Stimulated activated CD4-positive, alpha-beta T cell treated with anti-CD3 and anti-CD28 coated beads, Interleukin-12 subunit alpha, Interleukin-12 subunit beta, amount 100 ng/mL, for 24 hours (primary cell): ENCODE results near the gene NCMAP.
"Not testable (repeated sequence)": the region's sequence is repeated elsewhere in the genome, so short reads cannot be mapped to it uniquely, and the experiment has no call there.

Source experiments
- DNase-seq, 2 experiments: peaks; one replicate each; pipeline ENCODE4 v3.0.0-alpha.2; 2020; ENCODE audit warnings: low read depth in 2 of 2

Gene NCMAP, protein sequence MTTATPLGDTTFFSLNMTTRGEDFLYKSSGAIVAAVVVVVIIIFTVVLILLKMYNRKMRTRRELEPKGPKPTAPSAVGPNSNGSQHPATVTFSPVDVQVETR

DNA sequence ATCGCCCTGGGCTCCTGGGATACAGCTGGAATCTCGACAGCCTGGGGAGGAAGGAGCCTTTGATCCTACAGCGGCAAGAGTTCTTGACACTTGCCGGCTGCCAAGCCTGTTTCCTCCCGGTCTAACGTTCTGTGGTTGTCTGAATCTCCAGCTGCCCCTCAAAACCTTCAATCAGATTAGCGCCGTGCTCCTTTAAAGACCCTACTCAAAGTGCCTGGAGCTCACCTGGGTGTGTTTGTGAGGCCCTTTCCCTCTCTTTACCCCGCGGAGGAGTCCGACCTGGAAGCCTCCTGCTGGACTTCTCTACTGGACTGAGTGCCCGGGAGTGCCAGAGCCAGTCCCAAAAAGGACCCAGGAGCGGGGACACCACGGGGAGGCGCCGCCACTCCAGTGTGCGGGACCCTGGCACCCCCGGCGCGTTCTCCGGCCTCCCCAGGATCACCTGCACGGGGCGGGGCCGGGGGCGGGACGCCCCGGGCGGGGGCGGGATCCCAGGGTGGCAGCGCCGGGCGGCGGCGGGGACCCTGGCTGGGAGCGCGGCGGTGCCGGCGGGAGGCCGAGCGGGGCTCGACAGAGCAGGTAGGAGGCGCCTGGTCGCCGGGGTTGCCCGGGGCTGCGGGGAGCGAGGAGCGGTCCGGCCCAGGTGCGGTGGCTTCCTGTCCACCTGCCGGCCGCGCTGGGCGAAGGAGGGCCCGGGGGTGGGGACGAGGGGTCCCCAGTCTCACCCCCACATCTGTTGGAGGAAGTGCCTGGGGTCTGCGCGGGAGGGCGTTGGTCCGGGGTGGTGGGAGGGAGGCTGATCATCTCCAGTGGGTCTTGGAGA, at the start of gene NCMAP:
TSS of gene NCMAP (plus strand) at position 497 of the 823 bp plus-strand sequence. CDS start 39,344 bp downstream, outside the sequence.
- DNase-seq = peak in 1 of 2 experiments; percentile 41

DNA sequence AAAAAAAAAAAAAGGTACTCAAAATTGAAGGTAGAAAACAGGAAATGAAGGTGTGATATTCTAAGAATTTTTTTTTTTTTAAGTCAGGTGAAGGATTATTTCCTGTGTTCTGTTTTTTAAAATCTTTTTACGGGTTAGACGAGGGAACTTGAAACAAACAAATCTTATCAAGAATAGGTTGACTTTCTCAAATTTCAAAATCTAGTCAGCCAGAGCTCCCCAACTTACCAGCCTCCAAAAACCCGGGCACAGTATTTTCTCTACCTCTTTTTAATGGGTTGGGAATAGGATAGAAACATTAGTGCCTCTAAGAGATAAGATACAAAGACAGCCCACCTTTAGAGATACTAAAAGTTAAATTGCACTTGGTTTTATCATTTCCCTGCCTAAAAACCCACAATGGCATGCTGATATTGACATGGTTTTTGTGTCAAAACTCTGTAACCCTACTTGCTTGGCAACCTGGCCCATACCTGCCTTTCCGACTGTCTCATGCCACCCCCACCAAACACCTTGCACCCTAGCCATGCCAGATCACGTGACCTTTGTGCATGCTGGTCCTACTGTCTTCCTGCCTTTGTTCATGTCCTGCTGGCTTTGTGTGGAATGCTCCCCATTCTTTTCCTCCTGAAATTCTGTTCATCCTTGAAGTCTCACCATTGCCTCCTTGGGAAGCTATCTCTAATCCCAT, 49.1 kb upstream of the NCMAP start:
- DNase-seq = no peak

DNA sequence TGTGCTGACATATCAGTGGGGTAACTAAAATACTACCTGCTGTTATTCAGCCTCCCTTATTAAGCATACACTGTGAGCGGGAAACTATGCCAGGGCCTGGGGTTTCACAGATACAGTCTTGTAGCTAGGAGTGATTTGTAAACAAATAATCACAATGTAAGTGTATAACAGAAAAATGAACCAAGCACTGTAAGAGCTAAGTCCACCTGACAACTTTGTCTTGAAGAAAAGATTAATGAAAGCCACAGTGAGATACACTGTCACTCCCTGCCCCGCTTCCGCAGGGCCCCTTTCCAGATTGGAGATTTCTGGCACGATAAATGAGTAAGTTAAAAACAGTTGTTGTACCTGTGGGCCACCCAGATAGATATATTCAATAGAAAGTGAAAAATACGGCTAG, 48.5 kb upstream of the NCMAP start:
- no peak for DNase-seq

DNA sequence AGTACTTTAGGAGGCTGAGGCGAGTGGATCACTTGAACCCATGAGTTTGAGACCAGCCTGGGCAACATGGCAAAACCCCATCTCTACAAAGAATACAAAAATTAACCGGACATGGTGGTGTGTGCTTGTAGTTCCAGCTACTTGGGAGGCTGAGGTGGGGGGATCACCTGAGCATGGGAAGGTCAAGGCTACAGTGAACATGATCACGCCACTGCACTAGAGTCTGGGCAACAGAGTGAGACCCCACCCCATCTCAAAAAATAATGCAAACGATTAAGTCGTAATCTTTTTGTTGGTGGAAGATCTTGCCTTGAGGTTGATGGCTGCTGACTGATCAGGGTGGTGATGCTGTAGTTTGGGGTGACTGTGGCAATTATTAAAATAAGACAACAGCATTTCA, 47.0 kb upstream of the NCMAP start:
- DNase-seq = no peak

DNA sequence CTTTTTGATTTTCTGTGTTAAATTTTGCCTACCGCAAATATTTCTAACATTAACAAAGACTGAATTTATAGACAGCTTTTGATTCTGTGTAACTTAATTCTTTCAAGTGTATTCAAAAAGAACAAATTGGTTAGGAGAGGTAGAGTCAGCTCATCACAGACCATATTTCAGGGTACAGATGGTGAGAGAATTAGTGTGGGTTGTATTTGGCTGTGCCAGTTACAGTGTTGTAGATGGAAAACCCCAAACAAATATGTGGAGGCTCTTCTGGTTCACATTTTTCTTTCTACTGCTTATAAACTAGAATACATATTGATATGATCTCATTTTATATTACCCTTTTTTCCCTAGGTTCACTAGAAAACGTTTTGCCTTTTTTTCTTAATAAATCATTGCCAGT, 42.2 kb upstream of the NCMAP start:
- no peak for DNase-seq

DNA sequence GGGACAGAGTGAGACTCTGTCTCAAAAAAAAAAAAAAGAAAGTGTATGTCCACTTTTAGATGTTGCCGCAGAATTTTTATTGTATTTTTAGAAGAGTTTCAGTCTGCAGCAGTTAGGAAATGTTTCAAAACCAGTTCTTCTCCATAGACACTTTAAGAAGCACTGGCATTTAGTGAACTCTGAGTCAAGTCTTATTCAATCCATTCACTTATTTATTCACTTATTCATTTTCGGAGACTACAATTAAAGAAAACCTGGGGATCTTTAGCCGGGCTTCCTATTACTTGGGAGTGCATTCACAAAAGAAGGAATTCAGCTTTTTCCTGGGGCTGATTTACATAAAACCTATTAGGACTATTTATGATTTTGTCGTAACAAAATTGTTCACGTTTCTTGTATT, 40.9 kb upstream of the NCMAP start:
- DNase-seq = no peak

DNA sequence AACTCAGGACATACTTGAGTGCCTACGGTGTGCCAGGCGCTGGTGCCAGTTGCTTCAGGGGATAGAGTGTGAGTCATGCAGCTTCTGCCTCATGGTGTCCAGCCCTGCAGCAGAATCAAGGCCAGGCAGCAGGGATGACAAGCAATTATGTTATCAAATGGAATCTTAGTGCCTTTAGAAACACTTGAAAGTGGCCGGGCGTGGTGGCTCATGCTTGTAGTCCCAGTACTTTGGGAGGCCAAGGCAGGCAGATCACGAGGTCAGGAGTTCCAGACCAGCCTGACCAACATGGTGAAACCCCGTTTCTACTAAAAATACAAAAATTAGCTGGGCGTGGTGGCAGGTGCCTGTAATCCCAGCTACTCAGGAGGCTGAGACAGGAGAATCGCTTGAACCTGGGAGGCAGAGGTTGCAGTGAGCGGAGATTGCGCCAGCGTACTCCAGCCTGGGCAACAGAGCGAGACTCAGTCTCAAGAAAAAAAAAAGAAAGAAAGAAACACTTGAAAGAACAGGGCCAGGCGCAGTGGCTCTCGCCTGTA, 40.1 kb upstream of the NCMAP start:
- DNase-seq = not testable (repeated sequence)

DNA sequence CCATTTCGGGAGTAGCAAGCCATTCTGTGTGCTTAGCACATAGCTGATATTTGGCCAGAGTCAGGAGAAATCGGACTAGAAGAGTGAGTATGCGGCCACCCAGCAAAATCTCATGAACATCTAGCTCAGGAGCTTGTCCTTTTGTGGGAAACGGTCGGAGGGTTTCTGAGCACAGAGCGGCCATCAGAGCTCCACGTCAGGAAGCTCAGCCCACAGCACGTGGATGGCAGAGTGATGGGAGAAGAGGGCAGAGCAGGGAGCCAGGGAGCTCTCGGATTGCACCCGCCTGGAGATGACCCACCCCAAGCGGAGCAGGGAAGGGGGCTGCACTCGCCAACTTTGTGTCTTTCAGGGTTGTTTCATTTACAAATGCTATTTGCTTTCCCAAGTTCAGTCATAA, 39.4 kb upstream of the NCMAP start:
- no peak for DNase-seq

DNA sequence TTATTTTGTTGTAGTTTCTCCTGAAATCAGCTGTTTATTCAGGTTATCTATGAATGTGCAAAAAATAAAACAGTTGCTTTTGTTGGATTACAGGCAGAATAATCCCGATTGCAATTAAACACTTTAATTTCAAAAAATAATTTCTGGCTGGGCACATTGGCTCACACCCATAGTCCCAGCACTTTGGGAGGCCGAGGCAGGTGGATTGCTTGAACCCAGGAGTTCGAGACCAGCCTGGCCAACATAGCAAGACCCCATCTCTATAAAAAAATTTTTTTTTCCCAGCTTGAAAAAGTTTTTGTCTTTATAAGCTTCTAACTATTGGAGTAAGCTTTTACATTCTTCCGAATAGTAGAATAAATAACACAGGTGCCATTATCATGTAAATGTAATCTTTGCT, 38.0 kb upstream of the NCMAP start:
- DNase-seq = no peak

DNA sequence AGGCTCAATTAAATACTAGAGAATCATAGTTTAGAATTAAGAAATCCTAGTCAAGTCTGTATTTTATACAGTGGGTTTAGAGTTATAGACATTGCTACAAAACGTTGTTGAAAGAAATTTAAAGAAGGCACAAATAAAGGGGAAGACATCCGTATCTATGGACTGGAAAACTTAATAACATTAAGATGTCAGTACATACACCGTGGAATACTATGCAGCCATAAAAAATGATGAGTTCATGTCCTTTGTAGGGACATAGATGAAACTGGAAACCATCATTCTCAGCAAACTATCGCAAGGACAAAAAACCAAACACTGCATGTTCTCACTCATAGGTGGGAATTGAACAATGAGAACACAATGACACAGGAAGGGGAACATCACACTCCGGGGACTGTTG, 35.6 kb upstream of the NCMAP start:
- not testable (repeated sequence) for DNase-seq

DNA sequence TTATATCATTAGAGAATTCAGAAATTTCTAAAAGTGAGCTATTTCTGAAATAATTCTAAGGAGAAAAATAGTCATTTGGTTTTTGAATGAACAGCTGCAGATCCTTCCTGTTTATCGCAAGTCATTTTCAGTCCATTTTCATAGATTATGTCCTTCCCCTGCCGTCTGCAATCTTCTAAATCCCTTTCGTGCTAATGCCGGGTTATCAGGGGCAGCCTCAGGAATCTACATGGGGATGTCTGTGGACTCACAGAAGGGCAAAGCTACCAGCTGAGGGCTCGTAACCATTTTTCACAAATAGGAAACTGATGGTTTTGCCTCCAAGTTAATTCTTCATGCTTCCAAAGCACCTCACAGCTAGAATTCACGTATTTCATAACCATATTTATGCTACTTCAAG, 30.3 kb upstream of the NCMAP start:
- no peak for DNase-seq

DNA sequence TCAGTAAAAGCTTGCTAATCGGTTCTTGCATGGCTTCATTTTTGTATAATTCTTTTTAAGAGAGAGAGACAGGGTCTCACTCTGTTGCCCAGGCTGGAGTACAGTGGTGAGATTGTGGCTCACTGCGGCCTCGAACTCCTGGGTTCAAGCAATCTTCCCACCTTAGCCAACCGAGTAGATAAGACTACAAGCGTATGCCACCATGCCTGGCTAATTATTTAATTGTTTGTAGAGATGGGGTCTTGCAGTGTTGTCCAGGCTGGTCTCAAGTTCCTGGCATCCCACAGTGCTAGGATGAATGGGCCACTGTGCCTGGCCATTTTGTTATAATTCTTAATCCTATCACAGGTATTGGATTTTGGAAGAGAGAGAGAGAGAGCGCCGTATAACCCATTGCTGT, 29.8 kb upstream of the NCMAP start:
- DNase-seq = no peak

DNA sequence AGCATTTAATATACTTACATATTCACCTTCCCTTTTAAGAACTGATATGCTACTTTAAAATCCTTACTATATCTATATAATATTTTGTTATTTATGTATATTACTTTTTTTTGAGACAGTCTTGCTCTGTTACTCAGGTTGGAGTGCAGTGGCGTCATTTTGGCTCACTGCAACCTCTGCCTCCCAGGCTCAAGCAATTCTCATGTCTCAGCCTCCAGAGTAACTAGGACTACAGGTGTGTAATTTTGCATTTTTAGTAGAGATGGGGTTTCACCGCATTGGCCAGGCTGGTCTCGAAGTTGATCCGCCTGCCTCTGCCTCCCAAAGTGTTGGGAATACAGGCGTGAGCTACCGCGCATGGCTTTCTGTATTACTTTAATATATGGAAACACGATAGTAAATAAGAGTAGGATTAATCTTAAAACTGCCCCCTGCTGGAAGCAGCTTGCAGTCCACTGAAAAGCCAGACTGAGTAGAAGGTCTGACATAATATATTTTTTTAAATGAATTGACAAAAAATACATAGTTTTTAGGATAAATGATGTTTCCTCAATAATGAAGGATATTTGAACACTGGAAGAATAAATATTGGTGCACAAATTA, 28.8 kb upstream of the NCMAP start:
- DNase-seq = no peak

DNA sequence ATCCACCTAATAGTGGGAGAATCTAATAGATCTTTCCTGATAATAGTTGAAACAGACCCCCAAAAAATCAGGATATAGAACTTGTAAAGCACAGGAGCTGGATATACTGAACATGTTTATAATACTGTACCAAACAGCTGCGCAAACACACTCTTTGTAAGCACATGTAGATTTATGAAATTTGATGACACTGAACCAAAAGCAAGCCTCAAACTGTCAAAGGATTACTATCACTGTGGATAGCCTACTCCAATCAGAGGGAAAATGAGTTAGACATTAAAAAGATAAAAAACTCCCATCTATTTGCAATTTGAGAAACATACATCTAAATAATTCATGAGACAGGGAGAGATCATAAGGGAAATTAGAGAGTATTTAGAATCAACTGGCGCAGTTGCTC, 27.1 kb upstream of the NCMAP start:
- DNase-seq = no peak

DNA sequence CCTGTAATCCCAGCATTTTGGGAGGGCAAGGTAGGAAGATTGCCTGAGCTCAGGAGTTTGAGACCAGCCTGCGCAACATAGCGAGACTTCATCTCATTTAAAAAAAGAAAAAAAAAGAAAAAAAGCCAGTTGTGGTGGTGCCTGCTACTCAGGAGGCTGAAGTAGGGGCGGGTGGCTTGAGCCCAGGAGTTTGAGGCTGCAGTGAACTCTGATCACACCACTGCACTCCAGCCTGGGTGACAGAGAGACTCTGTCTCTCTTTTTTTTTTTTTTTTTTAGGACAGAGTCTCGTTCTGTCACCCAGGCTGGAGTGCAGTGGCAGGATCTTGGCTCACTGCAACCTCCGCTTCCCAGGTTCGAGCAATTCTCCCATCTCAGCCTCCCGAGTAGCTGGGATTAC, 26.6 kb upstream of the NCMAP start:
- DNase-seq = not testable (repeated sequence)

DNA sequence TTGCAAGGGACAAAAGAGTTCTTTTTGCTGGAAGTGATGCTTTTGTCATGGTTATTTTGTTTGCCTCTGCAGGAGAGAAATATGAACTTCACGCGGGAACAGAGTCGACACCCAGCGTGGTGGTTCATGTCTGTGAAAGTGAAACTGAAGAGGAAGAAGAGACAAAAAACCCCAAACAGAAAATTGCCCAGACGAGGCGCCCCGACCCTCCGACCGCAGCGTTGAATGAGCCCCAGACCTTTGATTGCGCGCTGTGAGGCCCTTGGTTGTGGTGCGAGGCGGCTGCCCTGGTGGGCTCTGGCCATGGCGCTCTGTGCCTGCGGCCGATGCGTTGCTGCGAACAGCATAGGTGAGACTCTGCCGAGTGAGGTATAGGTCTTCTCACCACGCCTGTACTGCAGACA, 20.9 kb upstream of the NCMAP start:
- peak; percentile 53 to 66 for DNase-seq

DNA sequence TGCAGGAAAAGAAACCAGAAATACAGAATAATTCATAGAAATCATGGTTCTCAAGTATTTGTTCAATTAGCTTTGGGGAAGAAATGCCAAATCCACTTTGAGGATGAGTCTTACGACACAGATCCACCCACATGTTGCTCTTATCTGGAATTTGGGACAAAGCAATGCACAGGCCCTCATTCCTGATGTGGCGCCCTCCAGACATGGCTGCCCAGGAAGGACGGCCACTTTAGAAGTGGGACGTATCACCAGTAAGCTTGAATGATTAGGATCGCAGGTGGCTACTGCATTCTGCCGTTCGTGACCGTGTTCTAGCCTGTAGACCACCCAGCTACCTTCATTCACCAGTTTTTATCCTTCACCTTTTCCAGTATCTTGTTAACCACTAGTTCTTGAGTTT, 20.1 kb upstream of the NCMAP start:
- DNase-seq = no peak

DNA sequence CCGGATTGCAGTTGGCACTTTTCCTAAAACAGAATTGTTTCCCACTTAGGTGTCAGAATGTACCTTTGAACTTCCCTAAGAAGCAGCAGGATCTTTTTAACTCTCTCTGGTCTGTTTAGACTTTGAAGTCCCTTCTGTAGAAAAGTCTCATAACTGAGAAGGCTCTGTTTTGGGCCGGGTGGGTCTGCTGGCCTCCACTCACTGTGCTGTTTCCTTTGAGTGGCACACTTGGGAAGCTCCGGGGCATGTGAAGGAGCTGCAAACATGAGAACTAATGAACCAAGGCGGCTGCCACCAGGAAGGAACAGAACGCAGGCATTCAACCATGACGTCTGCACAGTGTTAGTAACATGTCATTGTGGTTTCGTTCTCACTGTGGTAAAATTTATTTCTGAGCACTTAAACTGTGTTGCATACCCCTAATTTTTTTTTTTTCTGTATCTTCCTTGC, 19.5 kb upstream of the NCMAP start:
- peak; percentile 44 to 47 for DNase-seq

DNA sequence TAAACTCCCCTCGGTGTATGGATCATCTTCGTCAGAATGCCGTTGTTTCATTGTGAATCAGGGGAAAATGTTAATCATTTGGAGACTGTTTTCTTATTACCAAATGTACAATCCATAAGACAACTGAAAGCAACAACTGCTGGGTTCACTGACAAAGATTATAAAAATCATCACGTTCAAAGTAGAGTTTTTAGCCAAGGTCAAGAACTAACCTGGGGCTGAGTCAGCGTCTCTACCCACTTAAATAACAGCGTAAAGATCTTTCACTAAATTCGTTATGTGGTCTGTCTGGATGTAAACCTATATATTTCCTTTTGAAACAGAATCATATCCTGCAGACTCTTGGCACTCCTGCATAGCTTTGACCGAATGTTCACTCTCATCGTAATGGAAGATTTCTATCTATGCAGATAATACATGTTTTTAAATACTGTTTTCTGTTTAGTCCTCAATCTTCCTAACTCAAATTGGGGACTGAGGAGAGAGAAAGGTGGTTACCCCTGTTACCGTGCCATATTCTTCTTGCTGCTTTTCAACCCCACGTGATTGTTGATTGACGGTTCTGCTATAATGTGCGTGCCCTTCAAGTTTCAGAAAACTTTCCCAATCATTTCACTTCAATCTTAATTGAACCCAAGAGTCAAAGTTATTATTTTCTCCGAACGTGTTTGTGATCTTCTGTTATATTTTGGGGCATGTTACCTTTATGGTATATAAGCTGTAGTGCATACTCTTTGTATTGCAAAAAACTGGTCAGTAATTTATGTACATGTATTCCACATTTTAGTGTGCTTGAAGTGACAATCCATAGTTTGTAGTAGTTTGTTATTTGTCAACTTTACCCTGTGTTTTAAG, 15.6 kb upstream of the NCMAP start:
- DNase-seq = no peak

DNA sequence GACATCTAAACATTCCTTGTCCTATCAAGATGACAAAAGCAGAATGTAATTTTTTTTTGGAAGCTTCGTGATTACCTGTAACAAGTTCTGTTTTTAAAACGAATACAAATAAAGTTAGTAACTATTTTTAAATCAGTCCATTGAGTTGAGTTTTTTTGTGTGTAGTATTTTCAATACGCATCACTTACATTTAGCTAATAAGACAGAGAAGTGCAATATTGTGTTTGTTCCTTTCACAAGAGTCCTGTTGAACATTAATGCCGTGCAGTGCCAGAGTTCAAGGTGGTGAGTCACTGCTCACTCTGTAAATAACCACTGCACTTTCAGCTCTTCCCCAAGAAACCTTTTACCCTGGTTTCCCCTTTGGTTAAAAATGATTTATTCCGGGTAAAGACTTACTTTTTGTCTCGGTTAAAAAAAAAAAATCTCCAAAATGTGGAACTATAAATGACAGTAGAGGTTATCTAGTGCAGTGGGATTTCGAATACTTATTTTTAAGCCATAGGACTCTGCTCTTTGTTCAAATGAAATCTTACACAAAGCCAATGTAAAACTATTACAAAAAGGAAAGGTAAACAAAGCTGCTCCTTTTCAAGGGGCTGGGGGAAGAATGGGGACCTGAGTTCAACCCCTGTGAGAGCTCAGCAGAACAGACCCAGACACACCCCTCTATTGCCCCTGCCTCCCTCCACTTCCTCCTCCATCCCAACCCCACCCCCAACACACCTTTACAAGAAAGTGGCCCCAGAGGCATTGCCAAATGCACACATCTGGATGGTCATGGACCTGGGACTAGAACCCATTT, 14.8 kb upstream of the NCMAP start:
- no peak for DNase-seq
